WTC11 (cell line): ENCODE data around the gene ANKRD37.

Experiments
- ATF1 ChIP-seq: sonication (generic); formaldehyde crosslinking; IDR thresholded peaks from 2 replicates; pipeline ENCODE4 v1.8.1; 2023; ENCODE audit warnings: mild to moderate bottlenecking, moderate library complexity, missing genetic modification reagents
- ELF4 ChIP-seq: sonication (generic); formaldehyde crosslinking; IDR thresholded peaks from 2 replicates; pipeline ENCODE4 v1.8.1; 2022; ENCODE audit warnings: low read depth, mild to moderate bottlenecking, moderate library complexity, missing genetic modification reagents
- FOXJ3 ChIP-seq: sonication (generic); formaldehyde crosslinking; IDR thresholded peaks from 2 replicates; pipeline ENCODE4 v1.9.0; 2021; ENCODE audit warnings: missing genetic modification reagents, mild to moderate bottlenecking, borderline replicate concordance
- GABPB1 ChIP-seq: sonication (generic); formaldehyde crosslinking; IDR thresholded peaks from 2 replicates; pipeline ENCODE4 v1.8.1; 2023; ENCODE audit warnings: mild to moderate bottlenecking, missing genetic modification reagents
- NR2C2 ChIP-seq: sonication (generic); formaldehyde crosslinking; IDR thresholded peaks from 2 replicates; pipeline ENCODE4 v1.8.0; 2022; ENCODE audit warnings: mild to moderate bottlenecking, missing genetic modification reagents
- SP1 ChIP-seq: sonication (generic); formaldehyde crosslinking; conservative IDR thresholded peaks from 2 replicates; pipeline ENCODE4 v1.8.1; 2022; ENCODE audit warnings: missing genetic modification reagents
- ZBTB21 ChIP-seq: sonication (generic); formaldehyde crosslinking; IDR thresholded peaks from 2 replicates; pipeline ENCODE4 v1.8.1; 2023; ENCODE audit warnings: mild to moderate bottlenecking, missing genetic modification reagents, borderline replicate concordance
- ZNF138 ChIP-seq: sonication (generic); formaldehyde crosslinking; conservative IDR thresholded peaks from 2 replicates; pipeline ENCODE4 v1.8.1; 2022; ENCODE audit warnings: mild to moderate bottlenecking, moderate library complexity, missing genetic modification reagents
- ZNF317 ChIP-seq: sonication (generic); formaldehyde crosslinking; IDR thresholded peaks from 2 replicates; pipeline ENCODE4 v1.8.1; 2023; ENCODE audit warnings: low read depth, mild to moderate bottlenecking, moderate library complexity, missing genetic modification reagents, borderline replicate concordance
- TF ChIP-seq, protein P1 (sequence below): sonication (generic); formaldehyde crosslinking; IDR thresholded peaks from 2 replicates; pipeline ENCODE4 v1.8.0; 2022; ENCODE audit warnings: mild to moderate bottlenecking, missing genetic modification reagents
- TF ChIP-seq, protein P2 (sequence below): fragments of 200-600 bp; IDR thresholded peaks from 2 replicates; pipeline ENCODE4 v1.8.0; 2022; ENCODE audit warnings: antibody characterized with exemption
- TF ChIP-seq, protein P3 (sequence below): sonication (generic); formaldehyde crosslinking; IDR thresholded peaks from 2 replicates; pipeline ENCODE4 v1.8.0; 2023; ENCODE audit warnings: mild to moderate bottlenecking, missing genetic modification reagents
- TF ChIP-seq, protein P4 (sequence below): sonication (generic); formaldehyde crosslinking; IDR thresholded peaks from 2 replicates; pipeline ENCODE4 v1.8.1; 2023; ENCODE audit warnings: mild to moderate bottlenecking, missing genetic modification reagents, moderate library complexity
- TF ChIP-seq, protein P5 (sequence below): fragments of 250-450 bp; sonication (Bioruptor Pico); IDR thresholded peaks from 2 replicates; pipeline ENCODE4 v1.9.0; 2021; ENCODE audit warnings: mild to moderate bottlenecking

DNA sequence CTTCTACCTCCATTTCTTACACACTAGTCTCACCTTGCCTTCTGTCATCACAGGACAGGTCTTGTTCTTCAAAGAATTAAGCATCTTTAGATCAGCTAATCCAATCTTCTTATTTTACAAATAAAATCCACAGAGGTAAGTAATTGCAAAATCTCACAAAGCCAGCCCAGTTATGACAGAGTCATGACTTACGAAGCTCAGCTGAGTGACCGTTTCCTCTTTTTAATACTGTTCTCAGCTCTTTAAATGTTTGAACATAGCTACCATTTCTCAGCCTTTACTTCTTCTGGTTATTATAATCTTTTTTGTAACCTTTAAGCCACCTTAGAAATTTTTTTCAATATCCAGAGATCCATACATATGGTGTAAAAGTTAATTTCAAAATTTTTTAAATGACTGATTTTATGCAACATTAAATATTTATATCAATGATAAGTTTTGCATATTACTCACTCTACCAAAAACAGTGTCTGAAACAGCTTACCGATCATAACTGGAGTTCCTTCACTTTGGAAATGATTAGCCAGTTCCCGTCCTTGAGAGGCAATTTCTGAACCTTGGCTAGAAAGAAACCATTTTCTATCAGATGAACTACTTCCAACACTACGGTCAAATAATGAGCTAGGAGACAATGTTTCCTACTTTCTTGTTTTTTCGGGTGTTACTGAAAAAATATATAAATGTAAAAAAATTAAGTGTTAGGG lies 8.8 kb downstream of the ANKRD37 start:
- TF ChIP-seq, protein P1, sequence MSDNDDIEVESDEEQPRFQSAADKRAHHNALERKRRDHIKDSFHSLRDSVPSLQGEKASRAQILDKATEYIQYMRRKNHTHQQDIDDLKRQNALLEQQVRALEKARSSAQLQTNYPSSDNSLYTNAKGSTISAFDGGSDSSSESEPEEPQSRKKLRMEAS (CRISPR knock-in tag): no peak
- TF ChIP-seq, protein P2, sequence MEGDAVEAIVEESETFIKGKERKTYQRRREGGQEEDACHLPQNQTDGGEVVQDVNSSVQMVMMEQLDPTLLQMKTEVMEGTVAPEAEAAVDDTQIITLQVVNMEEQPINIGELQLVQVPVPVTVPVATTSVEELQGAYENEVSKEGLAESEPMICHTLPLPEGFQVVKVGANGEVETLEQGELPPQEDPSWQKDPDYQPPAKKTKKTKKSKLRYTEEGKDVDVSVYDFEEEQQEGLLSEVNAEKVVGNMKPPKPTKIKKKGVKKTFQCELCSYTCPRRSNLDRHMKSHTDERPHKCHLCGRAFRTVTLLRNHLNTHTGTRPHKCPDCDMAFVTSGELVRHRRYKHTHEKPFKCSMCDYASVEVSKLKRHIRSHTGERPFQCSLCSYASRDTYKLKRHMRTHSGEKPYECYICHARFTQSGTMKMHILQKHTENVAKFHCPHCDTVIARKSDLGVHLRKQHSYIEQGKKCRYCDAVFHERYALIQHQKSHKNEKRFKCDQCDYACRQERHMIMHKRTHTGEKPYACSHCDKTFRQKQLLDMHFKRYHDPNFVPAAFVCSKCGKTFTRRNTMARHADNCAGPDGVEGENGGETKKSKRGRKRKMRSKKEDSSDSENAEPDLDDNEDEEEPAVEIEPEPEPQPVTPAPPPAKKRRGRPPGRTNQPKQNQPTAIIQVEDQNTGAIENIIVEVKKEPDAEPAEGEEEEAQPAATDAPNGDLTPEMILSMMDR: no peak
- TF ChIP-seq ZBTB21 (CRISPR knock-in tag): no peak
- no peak for TF ChIP-seq SP1 (CRISPR knock-in tag)
- TF ChIP-seq FOXJ3: no peak
- TF ChIP-seq, protein P3, sequence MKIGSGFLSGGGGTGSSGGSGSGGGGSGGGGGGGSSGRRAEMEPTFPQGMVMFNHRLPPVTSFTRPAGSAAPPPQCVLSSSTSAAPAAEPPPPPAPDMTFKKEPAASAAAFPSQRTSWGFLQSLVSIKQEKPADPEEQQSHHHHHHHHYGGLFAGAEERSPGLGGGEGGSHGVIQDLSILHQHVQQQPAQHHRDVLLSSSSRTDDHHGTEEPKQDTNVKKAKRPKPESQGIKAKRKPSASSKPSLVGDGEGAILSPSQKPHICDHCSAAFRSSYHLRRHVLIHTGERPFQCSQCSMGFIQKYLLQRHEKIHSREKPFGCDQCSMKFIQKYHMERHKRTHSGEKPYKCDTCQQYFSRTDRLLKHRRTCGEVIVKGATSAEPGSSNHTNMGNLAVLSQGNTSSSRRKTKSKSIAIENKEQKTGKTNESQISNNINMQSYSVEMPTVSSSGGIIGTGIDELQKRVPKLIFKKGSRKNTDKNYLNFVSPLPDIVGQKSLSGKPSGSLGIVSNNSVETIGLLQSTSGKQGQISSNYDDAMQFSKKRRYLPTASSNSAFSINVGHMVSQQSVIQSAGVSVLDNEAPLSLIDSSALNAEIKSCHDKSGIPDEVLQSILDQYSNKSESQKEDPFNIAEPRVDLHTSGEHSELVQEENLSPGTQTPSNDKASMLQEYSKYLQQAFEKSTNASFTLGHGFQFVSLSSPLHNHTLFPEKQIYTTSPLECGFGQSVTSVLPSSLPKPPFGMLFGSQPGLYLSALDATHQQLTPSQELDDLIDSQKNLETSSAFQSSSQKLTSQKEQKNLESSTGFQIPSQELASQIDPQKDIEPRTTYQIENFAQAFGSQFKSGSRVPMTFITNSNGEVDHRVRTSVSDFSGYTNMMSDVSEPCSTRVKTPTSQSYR (CRISPR knock-in tag): no peak
- no peak for TF ChIP-seq GABPB1 (CRISPR knock-in tag)
- TF ChIP-seq, protein P4, sequence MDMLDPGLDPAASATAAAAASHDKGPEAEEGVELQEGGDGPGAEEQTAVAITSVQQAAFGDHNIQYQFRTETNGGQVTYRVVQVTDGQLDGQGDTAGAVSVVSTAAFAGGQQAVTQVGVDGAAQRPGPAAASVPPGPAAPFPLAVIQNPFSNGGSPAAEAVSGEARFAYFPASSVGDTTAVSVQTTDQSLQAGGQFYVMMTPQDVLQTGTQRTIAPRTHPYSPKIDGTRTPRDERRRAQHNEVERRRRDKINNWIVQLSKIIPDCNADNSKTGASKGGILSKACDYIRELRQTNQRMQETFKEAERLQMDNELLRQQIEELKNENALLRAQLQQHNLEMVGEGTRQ: no peak
- TF ChIP-seq ATF1: no peak
- TF ChIP-seq ELF4 (CRISPR knock-in tag): no peak
- TF ChIP-seq, protein P5, sequence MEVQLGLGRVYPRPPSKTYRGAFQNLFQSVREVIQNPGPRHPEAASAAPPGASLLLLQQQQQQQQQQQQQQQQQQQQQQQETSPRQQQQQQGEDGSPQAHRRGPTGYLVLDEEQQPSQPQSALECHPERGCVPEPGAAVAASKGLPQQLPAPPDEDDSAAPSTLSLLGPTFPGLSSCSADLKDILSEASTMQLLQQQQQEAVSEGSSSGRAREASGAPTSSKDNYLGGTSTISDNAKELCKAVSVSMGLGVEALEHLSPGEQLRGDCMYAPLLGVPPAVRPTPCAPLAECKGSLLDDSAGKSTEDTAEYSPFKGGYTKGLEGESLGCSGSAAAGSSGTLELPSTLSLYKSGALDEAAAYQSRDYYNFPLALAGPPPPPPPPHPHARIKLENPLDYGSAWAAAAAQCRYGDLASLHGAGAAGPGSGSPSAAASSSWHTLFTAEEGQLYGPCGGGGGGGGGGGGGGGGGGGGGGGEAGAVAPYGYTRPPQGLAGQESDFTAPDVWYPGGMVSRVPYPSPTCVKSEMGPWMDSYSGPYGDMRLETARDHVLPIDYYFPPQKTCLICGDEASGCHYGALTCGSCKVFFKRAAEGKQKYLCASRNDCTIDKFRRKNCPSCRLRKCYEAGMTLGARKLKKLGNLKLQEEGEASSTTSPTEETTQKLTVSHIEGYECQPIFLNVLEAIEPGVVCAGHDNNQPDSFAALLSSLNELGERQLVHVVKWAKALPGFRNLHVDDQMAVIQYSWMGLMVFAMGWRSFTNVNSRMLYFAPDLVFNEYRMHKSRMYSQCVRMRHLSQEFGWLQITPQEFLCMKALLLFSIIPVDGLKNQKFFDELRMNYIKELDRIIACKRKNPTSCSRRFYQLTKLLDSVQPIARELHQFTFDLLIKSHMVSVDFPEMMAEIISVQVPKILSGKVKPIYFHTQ (CRISPR knock-in tag): no peak
- TF ChIP-seq ZNF138 (CRISPR knock-in tag): no peak
- no peak for TF ChIP-seq ZNF317 (CRISPR knock-in tag)
- no peak for TF ChIP-seq NR2C2 (CRISPR knock-in tag)
